Neural cell (in vitro differentiated cells): ENCODE measurements around the gene CMTM5.

Experiments used
- EP300 ChIP-seq: fragments of 450-650 bp; conservative IDR thresholded peaks from 2 replicates; pipeline ENCODE4 v1.6.1; 2014; ENCODE audit warnings: antibody characterized with exemption, mild to moderate bottlenecking, moderate library complexity; ENCODE audit not compliant: poor library complexity, severe bottlenecking
- EZH2 ChIP-seq: fragments of 200-600, 300-800 bp; shearing (Covaris generic), sonication (generic); IDR thresholded peaks from 2 replicates; pipeline ENCODE4 v1.6.1; 2014; ENCODE audit warnings: antibody characterized with exemption, low read length, borderline replicate concordance, mild to moderate bottlenecking; ENCODE audit not compliant: insufficient read depth, poor library complexity, severe bottlenecking
- POLR2AphosphoS5 ChIP-seq: IDR thresholded peaks from 2 replicates; pipeline ENCODE4 v1.6.1; 2012
- RAD21 ChIP-seq: fragments of 450-650 bp; conservative IDR thresholded peaks from 2 replicates; pipeline ENCODE4 v1.6.1; 2014; ENCODE audit warnings: antibody characterized with exemption, mild to moderate bottlenecking, moderate library complexity
- SMC3 ChIP-seq: fragments of 450-650 bp; conservative IDR thresholded peaks from 2 replicates; pipeline ENCODE4 v1.6.1; 2014; ENCODE audit warnings: antibody characterized with exemption, mild to moderate bottlenecking, moderate library complexity; ENCODE audit not compliant: poor library complexity
- TF ChIP-seq, protein P1 (sequence below): fragments of 450-650 bp; IDR thresholded peaks from 2 replicates; pipeline ENCODE4 v1.5.1; 2014; ENCODE audit warnings: antibody characterized with exemption, mild to moderate bottlenecking, moderate library complexity; ENCODE audit not compliant: poor library complexity, severe bottlenecking

DNA sequence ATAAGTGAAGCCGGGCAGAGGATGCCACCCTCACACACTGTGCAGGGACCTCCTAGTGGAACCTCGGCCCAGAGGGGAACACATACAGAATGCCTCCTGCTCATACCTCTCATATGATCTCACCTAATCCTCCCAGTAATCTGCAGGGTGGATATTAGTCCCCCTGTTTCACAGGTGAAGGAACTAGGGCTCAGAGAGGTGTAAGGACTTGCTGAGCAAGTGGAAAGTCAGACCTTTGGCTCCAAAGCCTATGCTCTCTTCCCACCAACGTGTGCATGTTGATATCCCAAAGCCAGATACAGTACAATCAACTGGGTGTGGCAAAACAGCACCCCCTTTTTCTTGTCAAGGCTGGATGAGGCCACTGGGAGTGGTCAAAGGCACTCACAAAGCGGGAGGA lies 27.1 kb downstream of the CMTM5 start:
- TF ChIP-seq POLR2AphosphoS5 (no peak), RAD21 (no peak), EP300 (no peak), SMC3 (no peak), EZH2 (no peak)
- TF ChIP-seq, protein P1, sequence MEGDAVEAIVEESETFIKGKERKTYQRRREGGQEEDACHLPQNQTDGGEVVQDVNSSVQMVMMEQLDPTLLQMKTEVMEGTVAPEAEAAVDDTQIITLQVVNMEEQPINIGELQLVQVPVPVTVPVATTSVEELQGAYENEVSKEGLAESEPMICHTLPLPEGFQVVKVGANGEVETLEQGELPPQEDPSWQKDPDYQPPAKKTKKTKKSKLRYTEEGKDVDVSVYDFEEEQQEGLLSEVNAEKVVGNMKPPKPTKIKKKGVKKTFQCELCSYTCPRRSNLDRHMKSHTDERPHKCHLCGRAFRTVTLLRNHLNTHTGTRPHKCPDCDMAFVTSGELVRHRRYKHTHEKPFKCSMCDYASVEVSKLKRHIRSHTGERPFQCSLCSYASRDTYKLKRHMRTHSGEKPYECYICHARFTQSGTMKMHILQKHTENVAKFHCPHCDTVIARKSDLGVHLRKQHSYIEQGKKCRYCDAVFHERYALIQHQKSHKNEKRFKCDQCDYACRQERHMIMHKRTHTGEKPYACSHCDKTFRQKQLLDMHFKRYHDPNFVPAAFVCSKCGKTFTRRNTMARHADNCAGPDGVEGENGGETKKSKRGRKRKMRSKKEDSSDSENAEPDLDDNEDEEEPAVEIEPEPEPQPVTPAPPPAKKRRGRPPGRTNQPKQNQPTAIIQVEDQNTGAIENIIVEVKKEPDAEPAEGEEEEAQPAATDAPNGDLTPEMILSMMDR: no peak
